Measurements from ENCODE around the gene NOTCH4. TPM values are rescaled to one million over a fixed set of nuclear protein-coding genes. Genes with fewer than 3 reads are reported as not detected.
A peak's percentile ranks its signal among the peaks of the same experiment; 100 is the strongest.

NOTCH4 gene
- total RNA-seq, 1 experiment from 2014 or later, result 2.3 TPM

DNA sequence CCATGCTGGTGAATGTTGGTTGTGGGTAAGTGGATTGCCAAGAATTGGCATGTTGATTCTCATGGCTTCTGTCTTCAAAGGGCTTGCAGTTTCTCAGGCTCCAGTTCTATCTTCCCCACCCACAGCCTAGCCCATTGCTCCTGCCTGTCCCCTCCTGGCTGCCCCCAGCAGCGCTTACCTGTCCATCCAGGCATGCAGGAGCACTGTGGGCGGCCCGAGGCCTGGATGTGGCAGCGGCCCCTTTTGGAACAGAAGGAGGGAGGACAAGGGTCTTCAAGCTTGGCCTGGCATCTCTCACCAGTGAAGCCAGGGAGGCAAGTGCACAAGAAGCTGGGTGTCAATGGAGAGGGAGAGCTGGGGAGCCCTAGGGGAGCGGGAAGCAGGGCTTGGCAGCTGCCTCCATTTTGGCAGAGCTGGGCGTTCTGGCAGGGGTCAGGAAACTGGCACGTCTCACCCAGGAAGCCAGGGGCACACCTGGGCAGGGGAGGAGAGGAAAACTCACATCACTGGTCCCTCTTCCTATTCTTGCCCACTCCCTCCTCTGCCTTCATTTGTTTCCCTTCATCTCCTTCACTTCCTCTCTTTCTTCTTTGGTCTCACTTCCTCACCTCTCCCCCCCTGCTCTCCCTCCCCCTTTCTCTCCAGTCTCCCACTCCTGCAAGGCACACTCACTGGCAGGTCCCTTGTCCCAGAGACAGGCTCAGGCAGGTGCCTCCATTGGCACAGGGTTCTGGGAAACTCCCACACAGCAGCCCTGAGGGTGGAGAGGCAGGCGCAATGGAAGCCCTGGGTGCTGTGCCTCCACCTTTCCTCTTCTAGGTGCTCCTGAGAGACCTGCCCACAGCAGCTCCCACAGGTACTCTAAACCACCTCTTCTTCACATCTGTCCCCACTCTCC is 1.3 kb downstream of the NOTCH4 start:
- no peak overlapping the region for H3K4me3 Mint-ChIP-seq
- DNase-seq, result no peak

More for the DNA sequence above, 1.3 kb downstream of the NOTCH4 start:
- no peak overlapping the region for H4K5ac ChIP-seq (ENCODE audit: insufficient read length, low read depth, low read length)
- H2BK5ac ChIP-seq (ENCODE audit: insufficient read length, low read length), result no peak overlapping the region
- no peak overlapping the region for H2BK120ac ChIP-seq (ENCODE audit: low read depth, low read length, poor library complexity, severe bottlenecking)
- H3K4me1 Mint-ChIP-seq, result peaks cover 18% of the 10 kb centered on the region in 2 experiments
- TF ChIP-seq, protein P1, sequence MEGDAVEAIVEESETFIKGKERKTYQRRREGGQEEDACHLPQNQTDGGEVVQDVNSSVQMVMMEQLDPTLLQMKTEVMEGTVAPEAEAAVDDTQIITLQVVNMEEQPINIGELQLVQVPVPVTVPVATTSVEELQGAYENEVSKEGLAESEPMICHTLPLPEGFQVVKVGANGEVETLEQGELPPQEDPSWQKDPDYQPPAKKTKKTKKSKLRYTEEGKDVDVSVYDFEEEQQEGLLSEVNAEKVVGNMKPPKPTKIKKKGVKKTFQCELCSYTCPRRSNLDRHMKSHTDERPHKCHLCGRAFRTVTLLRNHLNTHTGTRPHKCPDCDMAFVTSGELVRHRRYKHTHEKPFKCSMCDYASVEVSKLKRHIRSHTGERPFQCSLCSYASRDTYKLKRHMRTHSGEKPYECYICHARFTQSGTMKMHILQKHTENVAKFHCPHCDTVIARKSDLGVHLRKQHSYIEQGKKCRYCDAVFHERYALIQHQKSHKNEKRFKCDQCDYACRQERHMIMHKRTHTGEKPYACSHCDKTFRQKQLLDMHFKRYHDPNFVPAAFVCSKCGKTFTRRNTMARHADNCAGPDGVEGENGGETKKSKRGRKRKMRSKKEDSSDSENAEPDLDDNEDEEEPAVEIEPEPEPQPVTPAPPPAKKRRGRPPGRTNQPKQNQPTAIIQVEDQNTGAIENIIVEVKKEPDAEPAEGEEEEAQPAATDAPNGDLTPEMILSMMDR (conservative IDR thresholded peaks at IDR 0.05), result no peak
- no peaks in the 10 kb centered on the region for H3K79me1 ChIP-seq (ENCODE audit: insufficient read depth, low read depth, low read length, poor library complexity, severe bottlenecking)
- WGBS (ENCODE audit: extremely low coverage, insufficient read length, low lambda C conversion rate), result no CpG with 5 or more reads among the region's 8 CpGs
- H3K4me2 ChIP-seq (ENCODE audit: insufficient read depth, insufficient read length, low read length), result no peak overlapping the region
- no peaks in the 10 kb centered on the region for H3K79me2 ChIP-seq (ENCODE audit: insufficient read depth, low read length)
- H2BK15ac ChIP-seq (ENCODE audit: low read depth, low read length), result no peak overlapping the region
- H2BK20ac ChIP-seq (ENCODE audit: low read depth, low read length, poor library complexity, severe bottlenecking), result no peak overlapping the region
- no peaks in the 10 kb centered on the region for H3K9me3 Mint-ChIP-seq
- no peak overlapping the region for H3K9ac ChIP-seq (ENCODE audit: extremely low read depth, insufficient read length, low read length)
- no peak overlapping the region for H3K18ac ChIP-seq (ENCODE audit: insufficient read length, low read depth, low read length)
- peak overlapping the region in 1 of 3 experiments; percentile 59; a peak in 2 of 7 replicates for H3K27ac Mint-ChIP-seq
- no peak overlapping the region for H4K8ac ChIP-seq (replicated peaks; ENCODE audit: insufficient read length, low read depth, low read length)
- H3K27me3 ChIP-seq (ENCODE audit: insufficient read depth, low read length), result no peaks in the 10 kb centered on the region
- H3K9me3 ChIP-seq (ENCODE audit: control insufficient read depth, low read depth, low read length), result no peaks in the 10 kb centered on the region
- H3K27ac ChIP-seq (ENCODE audit: insufficient read length, low read depth, low read length), result no peak overlapping the region
- H4K91ac ChIP-seq (ENCODE audit: insufficient read length, low read depth, low read length), result no peak overlapping the region
- no peak overlapping the region for H3T11ph ChIP-seq (ENCODE audit: low read length)
- H3K36me3 Mint-ChIP-seq (ENCODE audit: insufficient read depth in 1 of 3, low read depth in 3 of 3), result no peaks in the 10 kb centered on the region
- H3K4me1 ChIP-seq (ENCODE audit: insufficient read depth, low read length), result 0 out of 2 replicates have a peak, but pooled peaks cover 6% of the 10 kb centered on the region
- no peak overlapping the region for H2BK12ac ChIP-seq (ENCODE audit: insufficient read length, low read depth, low read length)
- no peak overlapping the region for H2AFZ ChIP-seq (ENCODE audit: low read length)
- no peak overlapping the region for H3K4ac ChIP-seq (ENCODE audit: low read depth, low read length)
- no peak overlapping the region; the same call in 1 of the 2 replicates for H3K14ac ChIP-seq (ENCODE audit: insufficient read depth, low read length)
- peaks cover 17% of the 10 kb centered on the region for H3K27me3 Mint-ChIP-seq (ENCODE audit: low read depth)
- H2AK5ac ChIP-seq (ENCODE audit: insufficient read length, low read length), result no peak overlapping the region
- no peak overlapping the region for H3K23ac ChIP-seq (ENCODE audit: insufficient read length, low read depth, low read length)
- H3K56ac ChIP-seq (ENCODE audit: insufficient read length, low read depth, low read length), result no peak overlapping the region
- no peaks in the 10 kb centered on the region for H4K20me1 ChIP-seq (ENCODE audit: control insufficient read depth, insufficient read depth, insufficient read length)
- no peaks in the 10 kb centered on the region for H3K23me2 ChIP-seq (ENCODE audit: insufficient read length, low read depth, low read length, poor library complexity, severe bottlenecking)

Measured in H9 (cell line).